BJ (cell line): ENCODE results near the gene SYNJ2. TPM values are rescaled to one million over a fixed set of nuclear protein-coding genes. Genes with fewer than 3 reads are reported as not detected.

Source experiments
- CTCF ChIA-PET: fragments of 350-600 bp; formaldehyde crosslinking; extraction: SDS; loops from one replicate; lab custom pipeline; 2021; ENCODE audit warnings: antibody characterized with exemption, inconsistent platforms; lab: Yijun Ruan, JAX
- POLR2A ChIA-PET: fragments of 300-600 bp; sonication (Branson Sonifier 250); formaldehyde crosslinking; extraction: SDS; loops from one replicate; lab custom pipeline; 2021; ENCODE audit warnings: antibody characterized with exemption; lab: Charles Lee
- DNase-seq: peaks from one replicate; pipeline ENCODE4 v3.0.0-alpha.2; 2011; ENCODE audit warnings: low read depth
- H3K27me3 ChIP-seq: 2 replicates; pipeline ENCODE4 v1.6.0; 2011; ENCODE audit warnings: low read length; ENCODE audit not compliant: control insufficient read depth, insufficient read depth
- H3K36me3 ChIP-seq: 2 replicates; pipeline ENCODE4 v1.5.1; 2011; ENCODE audit warnings: low read length; ENCODE audit not compliant: control insufficient read depth, insufficient read depth
- H3K4me3 ChIP-seq: 2 replicates; pipeline ENCODE4 v1.5.1; 2011; ENCODE audit warnings: low read depth, mild to moderate bottlenecking, control low read depth, low read length
- polyA plus RNA-seq: library from polyadenylated mRNA; depleted of rRNA; stranded (reverse); fragments of >200 nt; gene quantifications from 2 replicates; pipeline ENCODE4 v1.2.3, GENCODE V29; 2011
- TF ChIP-seq, protein P1 (sequence below): IDR thresholded peaks from 2 replicates; pipeline ENCODE4 v1.5.1; 2011; ENCODE audit warnings: low read depth, mild to moderate bottlenecking, control low read depth, inconsistent platforms, low read length, moderate library complexity; ENCODE audit not compliant: insufficient read depth

Gene SYNJ2
- polyA plus RNA-seq, 1 experiment, result 29.9 TPM

DNA sequence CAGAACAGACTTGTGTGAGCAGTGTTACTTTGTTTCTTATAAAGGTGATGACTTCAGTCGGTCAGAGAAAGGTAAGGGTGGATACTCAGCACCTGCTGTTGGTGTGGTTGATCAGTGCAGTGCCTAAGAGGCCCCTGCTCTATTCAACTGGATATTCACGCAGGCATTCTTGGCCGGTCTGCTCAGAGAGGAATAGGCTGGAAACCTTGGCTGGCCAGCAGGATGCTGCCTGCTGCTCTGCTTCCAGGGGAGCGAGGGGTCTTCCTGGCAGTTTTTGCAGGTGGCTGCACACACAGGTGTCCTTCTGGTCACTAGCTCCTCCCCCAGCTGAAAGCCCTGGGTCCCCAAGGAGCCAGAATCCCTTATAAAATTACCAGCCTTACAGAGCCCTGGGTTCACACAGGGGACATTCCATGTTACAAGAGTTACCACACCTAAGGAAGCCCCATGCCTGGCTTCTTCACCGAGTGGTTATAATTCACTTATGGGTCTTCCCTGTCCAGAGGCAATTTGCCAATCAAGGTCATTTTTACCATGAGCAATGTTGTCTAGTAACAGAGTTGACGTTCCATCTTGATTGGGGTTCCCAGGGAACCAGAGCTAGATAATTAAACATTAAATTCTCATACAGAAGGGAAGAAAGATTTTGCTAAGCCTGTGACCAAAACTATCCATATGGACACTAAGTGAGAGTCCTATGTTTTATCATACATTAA, 16.4 kb downstream of the SYNJ2 start:
- ChIA-PET POLR2A (no interaction called here), CTCF (no interaction called here)
- peaks cover 1% of the 10 kb centered on the region; the same call in 1 of the 2 replicates for H3K36me3 ChIP-seq
- TF ChIP-seq, protein P1, sequence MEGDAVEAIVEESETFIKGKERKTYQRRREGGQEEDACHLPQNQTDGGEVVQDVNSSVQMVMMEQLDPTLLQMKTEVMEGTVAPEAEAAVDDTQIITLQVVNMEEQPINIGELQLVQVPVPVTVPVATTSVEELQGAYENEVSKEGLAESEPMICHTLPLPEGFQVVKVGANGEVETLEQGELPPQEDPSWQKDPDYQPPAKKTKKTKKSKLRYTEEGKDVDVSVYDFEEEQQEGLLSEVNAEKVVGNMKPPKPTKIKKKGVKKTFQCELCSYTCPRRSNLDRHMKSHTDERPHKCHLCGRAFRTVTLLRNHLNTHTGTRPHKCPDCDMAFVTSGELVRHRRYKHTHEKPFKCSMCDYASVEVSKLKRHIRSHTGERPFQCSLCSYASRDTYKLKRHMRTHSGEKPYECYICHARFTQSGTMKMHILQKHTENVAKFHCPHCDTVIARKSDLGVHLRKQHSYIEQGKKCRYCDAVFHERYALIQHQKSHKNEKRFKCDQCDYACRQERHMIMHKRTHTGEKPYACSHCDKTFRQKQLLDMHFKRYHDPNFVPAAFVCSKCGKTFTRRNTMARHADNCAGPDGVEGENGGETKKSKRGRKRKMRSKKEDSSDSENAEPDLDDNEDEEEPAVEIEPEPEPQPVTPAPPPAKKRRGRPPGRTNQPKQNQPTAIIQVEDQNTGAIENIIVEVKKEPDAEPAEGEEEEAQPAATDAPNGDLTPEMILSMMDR, result no peak
- H3K4me3 ChIP-seq, result no peak overlapping the region
- no peak for DNase-seq
- no peaks in the 10 kb centered on the region for H3K27me3 ChIP-seq

DNA sequence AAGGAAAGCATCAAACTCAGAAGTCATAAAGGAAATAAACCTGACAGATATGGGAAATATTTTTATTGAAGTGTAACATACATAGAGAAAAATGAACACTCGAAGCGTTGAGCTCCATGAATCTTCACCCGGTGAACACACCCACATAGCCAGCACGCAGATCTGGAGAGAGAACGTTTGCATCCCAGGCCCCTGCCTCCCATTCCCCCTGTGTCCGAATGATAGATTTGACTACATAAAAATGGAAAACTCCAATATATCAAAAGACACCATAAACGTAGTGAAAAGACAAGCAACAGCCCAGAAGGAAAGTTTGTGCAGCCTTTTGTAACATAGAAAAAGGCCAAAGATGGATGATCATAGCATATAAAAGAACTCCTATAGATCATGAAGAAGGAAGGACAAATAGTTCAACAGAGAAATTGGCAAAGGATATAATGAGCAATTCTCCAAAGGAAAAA, 17.1 kb downstream of the SYNJ2 start:
- no peaks in the 10 kb centered on the region for H3K27me3 ChIP-seq
- TF ChIP-seq, protein P1, result no peak
- H3K36me3 ChIP-seq, result peaks cover 1% of the 10 kb centered on the region; the same call in 1 of the 2 replicates
- ChIA-PET POLR2A (no interaction called here), CTCF (no interaction called here)
- DNase-seq, result no peak
- H3K4me3 ChIP-seq, result no peak overlapping the region

DNA sequence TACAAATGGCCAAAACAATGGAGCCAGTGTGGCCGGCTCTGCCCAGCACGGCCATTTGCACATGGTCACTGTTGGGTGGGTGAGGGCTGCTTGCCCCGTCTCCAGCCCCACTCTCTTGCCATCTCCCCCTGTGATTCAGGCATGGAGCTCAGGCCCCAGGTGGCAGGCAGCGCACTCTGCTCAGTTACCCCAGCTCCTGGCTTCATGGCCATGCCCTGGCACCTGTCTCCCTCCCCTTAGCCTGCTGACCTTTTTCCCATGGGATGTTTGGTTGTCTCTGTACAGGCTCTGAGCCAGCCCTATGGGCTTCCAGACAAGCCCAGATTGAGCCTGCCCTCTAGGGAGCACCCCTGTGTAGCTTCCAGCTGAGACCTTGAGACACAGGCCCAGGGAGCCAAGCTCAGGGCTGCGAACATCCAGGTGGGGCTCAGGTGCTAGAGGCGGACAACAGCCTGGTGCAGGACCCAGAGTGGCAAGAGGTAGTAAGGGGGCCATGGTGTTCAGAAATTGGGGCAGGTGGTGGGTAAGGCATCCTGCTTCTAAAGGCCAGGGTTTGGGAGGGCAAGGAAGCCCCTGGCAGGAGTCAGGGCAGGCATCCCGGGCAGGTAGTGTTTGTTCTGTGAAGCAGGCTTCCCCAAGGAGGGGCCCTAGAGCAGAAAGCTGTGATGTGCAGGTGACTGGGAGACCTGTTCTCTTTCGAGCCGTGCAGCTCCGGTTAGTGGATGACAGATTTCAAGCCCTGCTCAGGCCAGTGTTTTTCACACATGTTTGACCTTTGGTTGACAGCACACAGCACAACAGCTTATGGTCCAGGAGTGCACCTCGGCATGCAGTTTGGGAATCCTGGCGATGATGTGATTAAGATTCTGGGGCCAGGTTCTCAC, 17.7 kb downstream of the SYNJ2 start:
- ChIA-PET CTCF (no interaction called here), POLR2A (interaction anchor here (0.6 kb wide), 1 partner anchor 9 kb away, joined by 3 read pairs; no protein-coding TSS in a partner anchor)
- DNase-seq, result no peak
- H3K27me3 ChIP-seq, result no peaks in the 10 kb centered on the region
- TF ChIP-seq, protein P1, result no peak
- peaks cover 1% of the 10 kb centered on the region; the same call in 1 of the 2 replicates for H3K36me3 ChIP-seq
- no peak overlapping the region for H3K4me3 ChIP-seq

DNA sequence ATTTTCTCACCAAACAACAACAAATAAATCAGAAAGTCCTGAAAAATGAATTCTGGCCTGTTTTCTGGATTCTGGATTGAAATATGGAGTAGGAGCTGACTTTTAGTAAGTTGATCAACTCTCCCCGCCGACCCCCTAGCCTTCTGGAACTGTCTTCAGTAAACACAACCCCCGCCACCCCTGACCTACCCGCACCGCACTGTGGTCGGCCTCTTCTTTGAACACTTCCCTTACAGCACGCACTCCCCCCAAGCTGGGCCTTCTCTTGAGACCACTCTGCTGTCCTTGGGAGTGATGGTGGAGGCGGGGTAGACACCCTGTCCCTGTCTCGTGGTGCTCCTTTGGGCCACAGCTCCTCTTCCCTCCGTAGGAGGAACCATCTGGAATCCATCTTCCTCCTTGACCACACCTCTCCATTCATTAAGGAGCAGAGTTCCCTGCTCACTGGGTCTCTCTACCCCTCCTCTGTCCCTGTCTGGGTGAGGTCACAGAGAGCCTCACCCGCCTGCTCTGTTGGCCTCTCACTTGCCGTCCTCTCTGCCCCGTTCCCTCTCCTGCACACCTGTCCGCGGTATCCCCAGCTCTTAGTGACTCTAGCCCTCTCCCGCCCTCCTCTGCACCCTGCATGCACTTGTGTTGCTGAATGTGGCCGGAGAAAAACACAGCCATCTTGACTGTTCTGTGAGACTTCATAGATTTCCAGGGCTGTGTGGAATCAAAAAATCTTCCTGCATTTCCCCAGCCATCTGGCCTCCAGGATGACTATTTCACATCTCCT, 19.1 kb downstream of the SYNJ2 start:
- DNase-seq, result no peak
- POLR2A ChIA-PET, result interaction anchor here (0.6 kb wide), 1 partner anchor 8 kb away, joined by 3 read pairs; no protein-coding TSS in a partner anchor
- TF ChIP-seq, protein P1, result no peak
- Histone ChIP-seq H3K36me3 (peaks cover 1% of the 10 kb centered on the region; the same call in 1 of the 2 replicates), H3K4me3 (no peak overlapping the region), H3K27me3 (no peaks in the 10 kb centered on the region)
- CTCF ChIA-PET, result no interaction called here
